Fibroblast of lung (primary cell): ENCODE data around the gene PSMB11.

Source experiments
- EZH2 ChIP-seq: IDR thresholded peaks from 2 replicates; pipeline ENCODE4 v1.5.1; 2012; ENCODE audit warnings: low read length, control low read depth, mild to moderate bottlenecking; ENCODE audit errors: missing control alignments
- TF ChIP-seq, protein P1 (sequence below), 2 donors: IDR thresholded peaks in 1 of 2; conservative IDR thresholded peaks in 1 of 2; 1 replicate in 1 of 2; 2 replicates in 1 of 2; pipeline ENCODE4 v1.5.1; 2011 to 2012; ENCODE audit warnings: low read length in 2 of 2, control low read depth in 1 of 2, inconsistent platforms in 1 of 2, low read depth in 1 of 2, mild to moderate bottlenecking in 1 of 2

DNA sequence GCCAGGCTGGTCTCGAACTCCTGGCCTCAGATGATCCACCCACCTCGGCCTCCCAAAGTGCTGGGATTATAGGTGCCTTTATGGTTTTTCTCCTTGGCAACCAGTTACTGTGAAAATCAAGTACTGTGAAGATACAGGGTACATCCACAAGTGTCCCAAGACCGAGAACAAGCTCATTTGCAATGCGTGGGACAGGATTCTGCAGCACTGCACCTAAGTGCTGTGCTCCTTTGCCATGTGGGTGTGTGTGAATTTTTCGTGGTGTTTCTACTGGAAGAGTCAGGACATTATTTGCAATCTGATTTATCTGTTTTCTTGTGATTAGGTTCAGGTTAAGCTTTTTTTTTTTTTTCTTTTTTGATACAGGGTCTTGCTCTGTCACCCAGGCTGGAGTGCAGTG, 24.9 kb upstream of the PSMB11 start:
- TF ChIP-seq, protein P1, sequence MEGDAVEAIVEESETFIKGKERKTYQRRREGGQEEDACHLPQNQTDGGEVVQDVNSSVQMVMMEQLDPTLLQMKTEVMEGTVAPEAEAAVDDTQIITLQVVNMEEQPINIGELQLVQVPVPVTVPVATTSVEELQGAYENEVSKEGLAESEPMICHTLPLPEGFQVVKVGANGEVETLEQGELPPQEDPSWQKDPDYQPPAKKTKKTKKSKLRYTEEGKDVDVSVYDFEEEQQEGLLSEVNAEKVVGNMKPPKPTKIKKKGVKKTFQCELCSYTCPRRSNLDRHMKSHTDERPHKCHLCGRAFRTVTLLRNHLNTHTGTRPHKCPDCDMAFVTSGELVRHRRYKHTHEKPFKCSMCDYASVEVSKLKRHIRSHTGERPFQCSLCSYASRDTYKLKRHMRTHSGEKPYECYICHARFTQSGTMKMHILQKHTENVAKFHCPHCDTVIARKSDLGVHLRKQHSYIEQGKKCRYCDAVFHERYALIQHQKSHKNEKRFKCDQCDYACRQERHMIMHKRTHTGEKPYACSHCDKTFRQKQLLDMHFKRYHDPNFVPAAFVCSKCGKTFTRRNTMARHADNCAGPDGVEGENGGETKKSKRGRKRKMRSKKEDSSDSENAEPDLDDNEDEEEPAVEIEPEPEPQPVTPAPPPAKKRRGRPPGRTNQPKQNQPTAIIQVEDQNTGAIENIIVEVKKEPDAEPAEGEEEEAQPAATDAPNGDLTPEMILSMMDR (conservative IDR thresholded peaks at IDR 0.05 in 1 of 2, IDR thresholded peaks at IDR 0.05 in 1 of 2; ENCODE audit: low read depth in 1 of 2, low read length in 2 of 2) = no peak
- TF ChIP-seq EZH2 = no peak
